ENCODE measurements around the gene OGFOD1. TPM values are rescaled to one million over a fixed set of nuclear protein-coding genes. Genes with fewer than 3 reads are reported as not detected.

OGFOD1 gene
- total RNA-seq, 1 donor from 2014 or later, result 21.4 TPM

- Histone ChIP-seq H3K9ac (ENCODE audit: low read depth in 1 of 3, low read length in 3 of 3) (peak within 1 kb of the TSS; percentile 74 to 92 (median 86)), H3K27ac (ENCODE audit: low read depth, low read length) (peak within 1 kb of the TSS; percentile 84), H3K36me3 (ENCODE audit: control insufficient read depth in 3 of 3, insufficient read depth in 3 of 3, low read length in 3 of 3) (peaks cover 0 to 6% (median 0%) of the 10 kb centered on the region in 3 donors), H3K4me3 (ENCODE audit: low read length in 3 of 3) (peak within 1 kb of the TSS; percentile 76 to 81 (median 80)), H3K9me3 (ENCODE audit: control insufficient read depth in 3 of 3, low read length in 3 of 3) (no peaks in the 10 kb centered on the region), H3K27me3 (ENCODE audit: control insufficient read depth in 3 of 3, insufficient read depth in 3 of 3, low read length in 3 of 3) (no peaks in the 10 kb centered on the region), H3K4me1 (ENCODE audit: control insufficient read depth in 3 of 3, insufficient read depth in 3 of 3, low read length in 3 of 3) (peaks cover 17 to 28% (median 26%) of the 10 kb centered on the region in 3 donors)
Observed at GRCh38 chr16:56425439-56425832, 25.9 kb upstream of the OGFOD1 start, which contains the start of gene AMFR. Gene AMFR (minus strand): TSS chr16:56425545. CDS start chr16:56425327, 218 bp downstream.

- peaks cover 17 to 26% (median 25%) of the 10 kb centered on the region in 3 donors for H3K4me1 ChIP-seq (ENCODE audit: control insufficient read depth in 3 of 3, insufficient read depth in 3 of 3, low read length in 3 of 3)
- peaks cover 0 to 14% (median 0%) of the 10 kb centered on the region in 3 donors for H3K36me3 ChIP-seq (ENCODE audit: control insufficient read depth in 3 of 3, insufficient read depth in 3 of 3, low read length in 3 of 3)
- H3K9ac ChIP-seq (ENCODE audit: low read depth in 1 of 3, low read length in 3 of 3), result no peak overlapping the region
- H3K27me3 ChIP-seq (ENCODE audit: control insufficient read depth in 3 of 3, insufficient read depth in 3 of 3, low read length in 3 of 3), result no peaks in the 10 kb centered on the region
- H3K4me3 ChIP-seq (ENCODE audit: low read length in 3 of 3), result no peak overlapping the region
- no peaks in the 10 kb centered on the region for H3K9me3 ChIP-seq (ENCODE audit: control insufficient read depth in 3 of 3, low read length in 3 of 3)
- peak overlapping the region; percentile 84 for H3K27ac ChIP-seq (ENCODE audit: low read depth, low read length)
Observed at GRCh38 chr16:56426585-56426984, 24.8 kb upstream of the OGFOD1 start.

GRCh38 chr16:56428091-56428490 is 23.3 kb upstream of the OGFOD1 start:
- no peaks in the 10 kb centered on the region for H3K9me3 ChIP-seq (ENCODE audit: control insufficient read depth in 3 of 3, low read length in 3 of 3)
- H3K27ac ChIP-seq (ENCODE audit: low read depth, low read length), result no peak overlapping the region
- H3K36me3 ChIP-seq (ENCODE audit: control insufficient read depth in 3 of 3, insufficient read depth in 3 of 3, low read length in 3 of 3), result peaks cover 0 to 16% (median 12%) of the 10 kb centered on the region in 3 donors
- H3K4me3 ChIP-seq (ENCODE audit: low read length in 3 of 3), result no peak overlapping the region
- H3K27me3 ChIP-seq (ENCODE audit: control insufficient read depth in 3 of 3, insufficient read depth in 3 of 3, low read length in 3 of 3), result no peaks in the 10 kb centered on the region
- H3K4me1 ChIP-seq (ENCODE audit: control insufficient read depth in 3 of 3, insufficient read depth in 3 of 3, low read length in 3 of 3), result peaks cover 5 to 14% (median 11%) of the 10 kb centered on the region in 3 donors
- H3K9ac ChIP-seq (ENCODE audit: low read depth in 1 of 3, low read length in 3 of 3), result no peak overlapping the region

GRCh38 chr16:56436258-56436657 is 15.1 kb upstream of the OGFOD1 start:
- Histone ChIP-seq H3K4me3 (ENCODE audit: low read length in 3 of 3) (no peak overlapping the region), H3K9me3 (ENCODE audit: control insufficient read depth in 3 of 3, low read length in 3 of 3) (no peaks in the 10 kb centered on the region), H3K4me1 (ENCODE audit: control insufficient read depth in 3 of 3, insufficient read depth in 3 of 3, low read length in 3 of 3) (no peaks in the 10 kb centered on the region), H3K27me3 (ENCODE audit: control insufficient read depth in 3 of 3, insufficient read depth in 3 of 3, low read length in 3 of 3) (no peaks in the 10 kb centered on the region), H3K9ac (ENCODE audit: low read depth in 1 of 3, low read length in 3 of 3) (no peak overlapping the region), H3K27ac (ENCODE audit: low read depth, low read length) (no peak overlapping the region), H3K36me3 (ENCODE audit: control insufficient read depth in 3 of 3, insufficient read depth in 3 of 3, low read length in 3 of 3) (peaks cover 8 to 42% (median 33%) of the 10 kb centered on the region in 3 donors)

GRCh38 chr16:56438038-56438437 is 13.3 kb upstream of the OGFOD1 start:
- H3K4me3 ChIP-seq (ENCODE audit: low read length in 3 of 3), result no peak overlapping the region
- H3K36me3 ChIP-seq (ENCODE audit: control insufficient read depth in 3 of 3, insufficient read depth in 3 of 3, low read length in 3 of 3), result peaks cover 8 to 43% (median 21%) of the 10 kb centered on the region in 3 donors

DNA sequence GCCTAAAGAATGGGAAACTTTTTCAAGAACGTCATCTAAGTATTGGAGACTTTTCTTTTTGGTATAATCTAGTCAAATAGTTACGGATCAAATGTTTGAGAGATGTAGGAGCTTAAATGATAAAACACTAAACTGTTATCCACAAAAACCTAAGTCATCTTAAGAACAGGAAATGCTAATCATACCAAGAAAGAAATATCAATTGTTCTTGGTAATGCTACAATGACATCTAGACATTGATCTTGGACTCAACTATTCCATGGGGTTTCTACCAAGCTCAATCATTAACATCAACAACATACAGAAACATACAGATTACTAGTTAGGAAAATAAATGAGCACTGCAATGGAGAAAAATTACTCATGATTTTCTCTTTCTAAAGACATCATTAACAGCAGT is 4.1 kb upstream of the OGFOD1 start:
- Histone ChIP-seq H3K9me3 (ENCODE audit: control insufficient read depth in 3 of 3, low read length in 3 of 3) (no peaks in the 10 kb centered on the region), H3K9ac (ENCODE audit: low read depth in 1 of 3, low read length in 3 of 3) (no peak overlapping the region), H3K27ac (ENCODE audit: low read depth, low read length) (no peak overlapping the region), H3K27me3 (ENCODE audit: control insufficient read depth in 3 of 3, insufficient read depth in 3 of 3, low read length in 3 of 3) (no peaks in the 10 kb centered on the region), H3K4me3 (ENCODE audit: low read length in 3 of 3) (no peak overlapping the region), H3K4me1 (ENCODE audit: control insufficient read depth in 3 of 3, insufficient read depth in 3 of 3, low read length in 3 of 3) (peaks cover 16 to 22% (median 18%) of the 10 kb centered on the region in 3 donors), H3K36me3 (ENCODE audit: control insufficient read depth in 3 of 3, insufficient read depth in 3 of 3, low read length in 3 of 3) (peaks cover 3 to 26% (median 18%) of the 10 kb centered on the region in 3 donors)

More at GRCh38 chr16:56438038-56438437, 13.3 kb upstream of the OGFOD1 start:
- Histone ChIP-seq H3K9me3 (ENCODE audit: control insufficient read depth in 3 of 3, low read length in 3 of 3) (no peaks in the 10 kb centered on the region), H3K9ac (ENCODE audit: low read depth in 1 of 3, low read length in 3 of 3) (no peak overlapping the region), H3K27ac (ENCODE audit: low read depth, low read length) (no peak overlapping the region), H3K4me1 (ENCODE audit: control insufficient read depth in 3 of 3, insufficient read depth in 3 of 3, low read length in 3 of 3) (no peaks in the 10 kb centered on the region), H3K27me3 (ENCODE audit: control insufficient read depth in 3 of 3, insufficient read depth in 3 of 3, low read length in 3 of 3) (no peaks in the 10 kb centered on the region)

DNA sequence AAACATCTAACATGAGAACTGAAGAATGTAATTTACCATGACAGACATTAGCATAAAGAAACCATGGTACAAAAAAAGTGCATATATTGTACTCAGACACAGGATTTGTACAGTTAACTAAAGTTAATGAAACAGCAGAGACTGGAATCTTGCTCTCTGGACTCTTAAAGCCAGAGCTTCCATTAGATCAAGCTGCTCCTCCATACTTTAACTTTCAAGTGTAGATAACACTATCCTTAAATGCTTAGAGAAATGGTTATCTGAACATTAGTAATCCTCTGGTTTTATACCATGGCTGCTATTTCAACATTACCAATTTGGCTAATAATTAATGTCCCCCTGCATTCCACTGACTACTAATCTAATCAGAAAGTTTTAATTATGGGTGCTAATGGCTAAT is 3.3 kb upstream of the OGFOD1 start:
- Histone ChIP-seq H3K9me3 (ENCODE audit: control insufficient read depth in 3 of 3, low read length in 3 of 3) (no peaks in the 10 kb centered on the region), H3K36me3 (ENCODE audit: control insufficient read depth in 3 of 3, insufficient read depth in 3 of 3, low read length in 3 of 3) (peaks cover 3 to 26% (median 18%) of the 10 kb centered on the region in 3 donors), H3K4me1 (ENCODE audit: control insufficient read depth in 3 of 3, insufficient read depth in 3 of 3, low read length in 3 of 3) (peaks cover 24 to 28% (median 25%) of the 10 kb centered on the region in 3 donors), H3K27ac (ENCODE audit: low read depth, low read length) (no peak overlapping the region), H3K9ac (ENCODE audit: low read depth in 1 of 3, low read length in 3 of 3) (no peak overlapping the region), H3K4me3 (ENCODE audit: low read length in 3 of 3) (no peak overlapping the region), H3K27me3 (ENCODE audit: control insufficient read depth in 3 of 3, insufficient read depth in 3 of 3, low read length in 3 of 3) (no peaks in the 10 kb centered on the region)

- Histone ChIP-seq H3K9ac (ENCODE audit: low read depth in 1 of 3, low read length in 3 of 3) (peak overlapping the region; percentile 90 to 97 (median 94)), H3K4me1 (ENCODE audit: control insufficient read depth in 3 of 3, insufficient read depth in 3 of 3, low read length in 3 of 3) (peaks cover 22 to 28% (median 24%) of the 10 kb centered on the region in 3 donors), H3K27ac (ENCODE audit: low read depth, low read length) (peak overlapping the region; percentile 85)
Observed at GRCh38 chr16:56450275-56450985, 924 bp upstream of the OGFOD1 start.

GRCh38 chr16:56451753-56452689 is 667 bp downstream of the OGFOD1 start:
- Histone ChIP-seq H3K4me1 (ENCODE audit: control insufficient read depth in 3 of 3, insufficient read depth in 3 of 3, low read length in 3 of 3) (peaks cover 22 to 28% (median 24%) of the 10 kb centered on the region in 3 donors), H3K27me3 (ENCODE audit: control insufficient read depth in 3 of 3, insufficient read depth in 3 of 3, low read length in 3 of 3) (no peaks in the 10 kb centered on the region), H3K4me3 (ENCODE audit: low read length in 3 of 3) (peak overlapping the region; percentile 91 to 93 (median 92)), H3K36me3 (ENCODE audit: control insufficient read depth in 3 of 3, insufficient read depth in 3 of 3, low read length in 3 of 3) (peaks cover 21 to 30% (median 29%) of the 10 kb centered on the region in 3 donors), H3K9me3 (ENCODE audit: control insufficient read depth in 3 of 3, low read length in 3 of 3) (no peaks in the 10 kb centered on the region), H3K9ac (ENCODE audit: low read depth in 1 of 3, low read length in 3 of 3) (peak overlapping the region; percentile 75 to 97 (median 96)), H3K27ac (ENCODE audit: low read depth, low read length) (peak overlapping the region; percentile 85)

More at GRCh38 chr16:56450275-56450985, 924 bp upstream of the OGFOD1 start:
- Histone ChIP-seq H3K9me3 (ENCODE audit: control insufficient read depth in 3 of 3, low read length in 3 of 3) (no peaks in the 10 kb centered on the region), H3K36me3 (ENCODE audit: control insufficient read depth in 3 of 3, insufficient read depth in 3 of 3, low read length in 3 of 3) (peaks cover 8 to 28% (median 27%) of the 10 kb centered on the region in 3 donors), H3K4me3 (ENCODE audit: low read length in 3 of 3) (peak overlapping the region; percentile 91 to 93 (median 92)), H3K27me3 (ENCODE audit: control insufficient read depth in 3 of 3, insufficient read depth in 3 of 3, low read length in 3 of 3) (no peaks in the 10 kb centered on the region)
